ENCODE data around the gene GRPR.

Gene GRPR

GRCh38 chrX:16112428-16112827 lies 10.9 kb upstream of the GRPR start:
- Histone ChIP-seq H3K36me3 (ENCODE audit: control insufficient read depth, insufficient read depth, low read length, severe bottlenecking) (no peaks in the 10 kb centered on the region), H3K9ac (ENCODE audit: low read length) (no peak overlapping the region), H3K27me3 (replicated peaks; ENCODE audit: control insufficient read depth, insufficient read depth, low read length) (peaks cover 12% of the 10 kb centered on the region), H3K4me3 (ENCODE audit: low read length) (no peak overlapping the region), H3K4me1 (ENCODE audit: control insufficient read depth, insufficient read depth, low read length) (peaks cover 8% of the 10 kb centered on the region), H3K9me3 (ENCODE audit: control insufficient read depth, low read length) (peaks cover 10% of the 10 kb centered on the region)
- DNase-seq (ENCODE audit: low read depth): no peak

- no peak for DNase-seq (ENCODE audit: low read depth)
- no peaks in the 10 kb centered on the region for H3K36me3 ChIP-seq (ENCODE audit: control insufficient read depth, insufficient read depth, low read length, severe bottlenecking)
- no peak overlapping the region for H3K9ac ChIP-seq (ENCODE audit: low read length)
- peaks cover 17% of the 10 kb centered on the region for H3K9me3 ChIP-seq (ENCODE audit: control insufficient read depth, low read length)
- peaks cover 8% of the 10 kb centered on the region for H3K4me1 ChIP-seq (ENCODE audit: control insufficient read depth, insufficient read depth, low read length)
- H3K4me3 ChIP-seq (ENCODE audit: low read length): no peak overlapping the region
- H3K27me3 ChIP-seq (replicated peaks; ENCODE audit: control insufficient read depth, insufficient read depth, low read length): peaks cover 20% of the 10 kb centered on the region
Measured at GRCh38 chrX:16113978-16114565, 9.3 kb upstream of the GRPR start.

- Histone ChIP-seq H3K36me3 (ENCODE audit: control insufficient read depth, insufficient read depth, low read length, severe bottlenecking) (no peaks in the 10 kb centered on the region), H3K4me3 (ENCODE audit: low read length) (no peak overlapping the region), H3K4me1 (ENCODE audit: control insufficient read depth, insufficient read depth, low read length) (peaks cover 8% of the 10 kb centered on the region), H3K9ac (ENCODE audit: low read length) (no peak overlapping the region), H3K9me3 (ENCODE audit: control insufficient read depth, low read length) (peaks cover 22% of the 10 kb centered on the region), H3K27me3 (replicated peaks; ENCODE audit: control insufficient read depth, insufficient read depth, low read length) (peaks cover 20% of the 10 kb centered on the region)
- peak; percentile 79 for DNase-seq (ENCODE audit: low read depth)
Measured at GRCh38 chrX:16114611-16115010, 8.8 kb upstream of the GRPR start.

GRCh38 chrX:16119353-16120220 lies 3.8 kb upstream of the GRPR start:
- H3K9me3 ChIP-seq (ENCODE audit: control insufficient read depth, low read length): peaks cover 15% of the 10 kb centered on the region
- DNase-seq (ENCODE audit: low read depth): no peak
- H3K4me1 ChIP-seq (ENCODE audit: control insufficient read depth, insufficient read depth, low read length): peaks cover under 1% of the 10 kb centered on the region
- no peak overlapping the region for H3K9ac ChIP-seq (ENCODE audit: low read length)
- peaks cover 19% of the 10 kb centered on the region for H3K27me3 ChIP-seq (replicated peaks; ENCODE audit: control insufficient read depth, insufficient read depth, low read length)
- H3K36me3 ChIP-seq (ENCODE audit: control insufficient read depth, insufficient read depth, low read length, severe bottlenecking): no peaks in the 10 kb centered on the region
- H3K4me3 ChIP-seq (ENCODE audit: low read length): no peak overlapping the region

GRCh38 chrX:16120431-16120830 lies 2.9 kb upstream of the GRPR start:
- Histone ChIP-seq H3K9me3 (ENCODE audit: control insufficient read depth, low read length) (peaks cover 15% of the 10 kb centered on the region), H3K4me3 (ENCODE audit: low read length) (no peak overlapping the region), H3K36me3 (ENCODE audit: control insufficient read depth, insufficient read depth, low read length, severe bottlenecking) (no peaks in the 10 kb centered on the region), H3K9ac (ENCODE audit: low read length) (no peak overlapping the region), H3K4me1 (ENCODE audit: control insufficient read depth, insufficient read depth, low read length) (no peaks in the 10 kb centered on the region), H3K27me3 (replicated peaks; ENCODE audit: control insufficient read depth, insufficient read depth, low read length) (peaks cover 21% of the 10 kb centered on the region)
- DNase-seq (ENCODE audit: low read depth): no peak

GRCh38 chrX:16124201-16124600 lies 836 bp downstream of the GRPR start:
- H3K27me3 ChIP-seq (replicated peaks; ENCODE audit: control insufficient read depth, insufficient read depth, low read length): peaks cover 31% of the 10 kb centered on the region
- no peaks in the 10 kb centered on the region for H3K36me3 ChIP-seq (ENCODE audit: control insufficient read depth, insufficient read depth, low read length, severe bottlenecking)
- no peaks in the 10 kb centered on the region for H3K4me1 ChIP-seq (ENCODE audit: control insufficient read depth, insufficient read depth, low read length)
- no peak overlapping the region for H3K9ac ChIP-seq (ENCODE audit: low read length)
- DNase-seq (ENCODE audit: low read depth): no peak
- no peak overlapping the region for H3K4me3 ChIP-seq (ENCODE audit: low read length)
- H3K9me3 ChIP-seq (ENCODE audit: control insufficient read depth, low read length): peaks cover 7% of the 10 kb centered on the region

- no peak overlapping the region for H3K9ac ChIP-seq (ENCODE audit: low read length)
- no peak for DNase-seq (ENCODE audit: low read depth)
- no peaks in the 10 kb centered on the region for H3K4me1 ChIP-seq (ENCODE audit: control insufficient read depth, insufficient read depth, low read length)
- no peaks in the 10 kb centered on the region for H3K9me3 ChIP-seq (ENCODE audit: control insufficient read depth, low read length)
- H3K4me3 ChIP-seq (ENCODE audit: low read length): no peak overlapping the region
- H3K27me3 ChIP-seq (replicated peaks; ENCODE audit: control insufficient read depth, insufficient read depth, low read length): peaks cover 40% of the 10 kb centered on the region
- no peaks in the 10 kb centered on the region for H3K36me3 ChIP-seq (ENCODE audit: control insufficient read depth, insufficient read depth, low read length, severe bottlenecking)
Measured at GRCh38 chrX:16125520-16126149, 2.3 kb downstream of the GRPR start.

- Histone ChIP-seq H3K4me3 (ENCODE audit: low read length) (no peak overlapping the region), H3K9me3 (ENCODE audit: control insufficient read depth, low read length) (peaks cover 4% of the 10 kb centered on the region), H3K27me3 (replicated peaks; ENCODE audit: control insufficient read depth, insufficient read depth, low read length) (peaks cover 41% of the 10 kb centered on the region), H3K36me3 (ENCODE audit: control insufficient read depth, insufficient read depth, low read length, severe bottlenecking) (no peaks in the 10 kb centered on the region), H3K9ac (ENCODE audit: low read length) (no peak overlapping the region), H3K4me1 (ENCODE audit: control insufficient read depth, insufficient read depth, low read length) (no peaks in the 10 kb centered on the region)
- no peak for DNase-seq (ENCODE audit: low read depth)
Measured at GRCh38 chrX:16130707-16131106, 7.3 kb downstream of the GRPR start.

GRCh38 chrX:16134936-16135335 lies 11.6 kb downstream of the GRPR start:
- no peak overlapping the region for H3K4me3 ChIP-seq (ENCODE audit: low read length)
- no peak overlapping the region for H3K9ac ChIP-seq (ENCODE audit: low read length)
- peaks cover 4% of the 10 kb centered on the region for H3K9me3 ChIP-seq (ENCODE audit: control insufficient read depth, low read length)
- no peak for DNase-seq (ENCODE audit: low read depth)
- peaks cover 3% of the 10 kb centered on the region for H3K4me1 ChIP-seq (ENCODE audit: control insufficient read depth, insufficient read depth, low read length)
- H3K36me3 ChIP-seq (ENCODE audit: control insufficient read depth, insufficient read depth, low read length, severe bottlenecking): no peaks in the 10 kb centered on the region
- H3K27me3 ChIP-seq (replicated peaks; ENCODE audit: control insufficient read depth, insufficient read depth, low read length): peaks cover 25% of the 10 kb centered on the region

- Histone ChIP-seq H3K9ac (ENCODE audit: low read length) (no peak overlapping the region), H3K36me3 (ENCODE audit: control insufficient read depth, insufficient read depth, low read length, severe bottlenecking) (no peaks in the 10 kb centered on the region), H3K27me3 (replicated peaks; ENCODE audit: control insufficient read depth, insufficient read depth, low read length) (peaks cover 19% of the 10 kb centered on the region), H3K4me3 (ENCODE audit: low read length) (no peak overlapping the region), H3K4me1 (ENCODE audit: control insufficient read depth, insufficient read depth, low read length) (peaks cover 8% of the 10 kb centered on the region), H3K9me3 (ENCODE audit: control insufficient read depth, low read length) (peaks cover 4% of the 10 kb centered on the region)
- no peak for DNase-seq (ENCODE audit: low read depth)
Measured at GRCh38 chrX:16136080-16136479, 12.7 kb downstream of the GRPR start.

GRCh38 chrX:16137416-16138107 lies 14.2 kb downstream of the GRPR start:
- Histone ChIP-seq H3K27me3 (replicated peaks; ENCODE audit: control insufficient read depth, insufficient read depth, low read length) (peaks cover 16% of the 10 kb centered on the region), H3K4me3 (ENCODE audit: low read length) (no peak overlapping the region), H3K9me3 (ENCODE audit: control insufficient read depth, low read length) (peaks cover 4% of the 10 kb centered on the region), H3K4me1 (ENCODE audit: control insufficient read depth, insufficient read depth, low read length) (peaks cover 11% of the 10 kb centered on the region), H3K36me3 (ENCODE audit: control insufficient read depth, insufficient read depth, low read length, severe bottlenecking) (no peaks in the 10 kb centered on the region), H3K9ac (ENCODE audit: low read length) (no peak overlapping the region)
- DNase-seq (ENCODE audit: low read depth): no peak

All from adipocyte (in vitro differentiated cells).